Stimulated activated CD8-positive, alpha-beta memory T cell treated with anti-CD3 and anti-CD28 coated beads, Interleukin-15, amount 100 ng/mL, for 1 hour (primary cell): ENCODE measurements around the gene BFSP1.

Experiments
- DNase-seq: peaks from one replicate; pipeline ENCODE4 v3.0.0-alpha.2; 2020; ENCODE audit warnings: low read depth

BFSP1 gene

DNA sequence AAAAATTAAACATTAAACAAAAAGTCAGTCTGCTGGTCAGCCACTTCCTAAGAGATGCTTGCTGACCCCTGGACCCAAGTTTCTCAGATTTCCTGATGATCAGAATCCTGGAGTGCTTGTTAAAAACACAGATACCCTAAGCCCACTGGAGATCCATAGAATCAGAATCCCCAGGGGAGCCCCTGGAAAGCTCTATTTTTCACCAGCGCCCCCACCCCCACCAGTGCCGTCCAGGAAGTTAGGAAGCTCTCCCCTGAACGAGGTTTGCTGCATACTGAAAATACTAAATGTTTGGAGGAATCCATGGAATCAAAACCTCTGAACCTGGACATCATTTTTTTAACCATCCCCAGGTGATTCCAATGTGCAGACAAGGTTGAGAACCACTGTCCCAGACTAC is 69.2 kb downstream of the BFSP1 start:
- no peak for DNase-seq

DNA sequence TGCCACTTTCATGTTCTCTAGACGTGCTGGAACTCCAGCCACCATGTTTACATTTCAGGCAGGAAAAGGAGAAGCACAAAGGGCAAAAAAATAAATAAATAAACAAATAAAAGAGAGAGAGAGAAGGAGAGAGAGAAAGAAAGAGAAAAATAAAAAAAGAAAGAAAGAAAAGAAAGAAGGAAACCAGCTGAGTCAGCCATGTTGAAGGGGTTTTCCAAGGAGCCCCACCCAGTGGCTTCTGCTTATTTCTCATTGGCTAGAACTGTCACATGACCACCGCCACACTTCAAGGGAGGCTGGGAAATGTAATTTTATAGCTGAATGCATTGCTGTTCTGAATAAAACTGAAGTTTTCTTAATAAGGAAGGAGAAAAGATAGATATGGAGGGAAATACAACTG is 71.1 kb downstream of the BFSP1 start:
- DNase-seq, result no peak

GRCh38 chr20:17457588-17458190 is 73.5 kb downstream of the BFSP1 start:
- no peak for DNase-seq

DNA sequence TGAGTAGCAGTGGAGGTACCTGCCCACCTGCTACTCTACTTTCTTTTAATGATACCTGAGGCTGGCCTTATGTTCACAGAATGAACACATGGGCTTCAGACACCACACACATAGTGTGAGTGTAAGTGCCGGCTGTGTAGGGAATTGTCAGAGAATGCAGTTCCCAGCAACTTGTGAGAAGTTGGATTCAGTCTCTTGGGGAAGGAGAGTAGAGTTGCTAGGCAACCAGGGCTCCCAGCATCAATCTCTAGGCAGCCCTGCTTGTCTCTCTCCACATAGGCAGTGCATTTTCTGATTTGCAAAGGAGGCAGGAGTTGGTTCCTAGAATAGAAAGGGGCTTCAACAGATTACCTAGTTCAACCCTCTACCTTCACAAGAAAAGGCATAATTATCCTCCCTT is 74.1 kb downstream of the BFSP1 start:
- no peak for DNase-seq

DNA sequence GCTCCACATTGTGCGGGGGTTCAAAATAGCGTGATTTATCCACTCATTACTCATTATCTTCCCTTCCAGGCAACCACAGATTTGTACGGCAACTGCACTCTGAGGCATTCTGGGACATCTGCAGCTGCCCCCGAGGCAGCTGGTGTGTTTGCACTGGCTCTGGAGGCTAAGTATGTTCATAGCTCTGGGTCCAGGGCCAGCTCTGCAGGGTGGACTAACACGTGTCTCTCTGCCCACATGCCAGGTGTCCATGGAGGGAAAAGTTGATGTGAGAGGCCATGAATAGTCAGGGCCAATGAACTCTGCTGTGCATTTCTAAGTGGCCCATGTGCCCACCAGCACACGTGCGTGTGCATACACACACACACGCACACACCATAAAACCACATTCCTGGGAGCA is 74.9 kb downstream of the BFSP1 start:
- DNase-seq, result no peak

DNA sequence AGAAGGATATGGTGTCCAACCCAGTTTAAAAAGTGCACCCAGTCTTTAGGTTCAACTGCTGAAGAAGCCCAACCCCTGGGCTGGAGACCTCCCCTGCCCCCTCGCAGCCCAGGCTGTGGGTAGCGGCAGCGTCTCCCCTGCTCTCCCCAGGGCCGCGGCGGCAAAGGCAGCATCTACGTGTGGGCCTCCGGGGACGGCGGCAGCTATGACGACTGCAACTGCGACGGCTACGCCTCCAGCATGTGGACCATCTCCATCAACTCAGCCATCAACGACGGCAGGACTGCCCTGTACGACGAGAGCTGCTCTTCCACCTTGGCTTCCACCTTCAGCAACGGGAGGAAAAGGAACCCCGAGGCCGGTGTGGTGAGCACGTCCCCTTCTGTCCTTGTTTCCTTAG is 77.6 kb downstream of the BFSP1 start:
- no peak for DNase-seq

DNA sequence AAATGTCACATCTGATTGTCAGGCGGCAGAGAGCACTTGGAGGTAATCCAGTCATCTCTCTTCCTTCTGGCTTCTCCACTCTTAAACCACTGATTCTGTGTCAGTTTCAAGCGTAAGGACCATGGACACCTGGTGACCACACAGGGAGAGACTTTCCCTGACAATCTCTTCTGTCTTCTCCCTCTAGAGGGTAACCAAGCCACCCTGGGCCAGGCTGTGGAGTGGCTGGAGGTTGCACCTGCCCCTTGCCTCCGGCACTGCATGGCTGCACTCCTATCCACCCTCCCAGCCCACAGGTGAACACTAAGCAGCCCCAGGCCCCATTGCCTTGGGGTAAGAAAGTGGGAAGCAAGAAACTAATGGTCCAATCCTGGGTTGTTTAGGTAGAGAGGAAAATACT is 78.7 kb downstream of the BFSP1 start:
- DNase-seq, result no peak

GRCh38 chr20:17449031-17449430 is 82.1 kb downstream of the BFSP1 start:
- DNase-seq, result no peak

DNA sequence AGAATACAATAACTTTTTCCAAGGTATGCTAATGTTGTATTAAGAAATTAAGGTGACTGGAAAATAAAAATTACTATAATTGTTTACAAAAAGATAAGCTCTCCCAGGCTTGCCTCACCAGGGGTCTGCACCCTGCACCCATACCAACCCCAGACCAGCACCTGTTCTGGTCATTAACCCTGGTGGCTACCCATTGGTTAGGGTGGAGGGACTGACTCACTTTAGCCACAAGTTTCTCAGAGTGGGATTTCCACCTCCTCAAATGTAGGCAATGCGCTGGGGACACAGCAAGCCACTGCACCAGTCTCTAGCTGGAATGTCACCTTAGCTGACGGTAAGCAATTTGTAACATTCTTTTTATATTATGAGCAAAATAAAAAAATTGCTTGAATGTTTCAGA is 83.1 kb downstream of the BFSP1 start:
- no peak for DNase-seq

GRCh38 chr20:17446171-17446570 is 85.0 kb downstream of the BFSP1 start:
- no peak for DNase-seq

DNA sequence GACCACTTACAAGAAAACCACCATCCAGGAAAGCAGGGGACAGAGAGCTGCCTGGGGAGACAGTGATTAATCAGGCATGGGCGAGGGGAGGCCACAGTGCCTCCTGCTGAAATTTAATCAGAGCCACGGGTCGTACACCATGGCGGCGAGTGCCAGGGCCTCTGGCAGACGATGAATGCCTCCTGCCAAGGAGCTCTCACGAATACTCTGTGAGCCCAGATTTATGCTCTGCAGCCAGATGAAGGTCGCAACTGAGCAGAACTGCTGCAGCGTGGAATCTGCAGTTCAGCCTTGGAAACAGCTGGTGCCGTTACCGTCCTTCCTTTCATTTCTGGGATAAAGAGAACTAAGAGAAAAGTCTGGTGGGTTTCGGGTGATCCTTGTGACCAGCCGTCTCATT is 85.6 kb downstream of the BFSP1 start:
- DNase-seq, result no peak

DNA sequence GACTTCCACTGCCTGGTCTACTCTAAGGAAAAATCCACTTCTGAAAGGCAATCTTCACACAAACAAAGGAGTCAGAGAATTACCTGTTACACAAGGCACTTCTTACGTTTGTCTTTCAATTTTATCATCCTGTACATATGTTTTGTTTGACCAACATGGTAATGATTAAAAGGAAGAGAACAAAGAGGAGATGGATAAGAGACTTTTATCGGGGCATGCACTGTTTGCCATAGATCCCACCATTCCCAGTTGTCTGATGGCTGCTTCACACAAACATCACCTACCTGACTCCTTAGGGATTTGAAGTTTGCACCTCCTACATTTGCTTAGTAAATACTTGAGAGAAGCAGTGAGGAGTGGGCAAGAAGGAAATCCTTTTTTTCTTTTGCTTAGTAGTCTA is 87.1 kb downstream of the BFSP1 start:
- no peak for DNase-seq
